ENCODE data around the gene CA4.
"Not testable (repeated sequence)": the region's sequence is repeated elsewhere in the genome, so short reads cannot be mapped to it uniquely, and the experiment has no call there.

The CA4 gene

GRCh38 chr17:60103957-60104356 is 45.8 kb upstream of the CA4 start:
- Histone ChIP-seq H3K79me2 (ENCODE audit: insufficient read depth, low read length) (no peaks in the 10 kb centered on the region), H3K36me3 (ENCODE audit: insufficient read depth, low read length) (no peaks in the 10 kb centered on the region), H3F3A (ENCODE audit: low read depth) (no peaks in the 10 kb centered on the region), H2AFZ (ENCODE audit: low read length) (no peak overlapping the region), H3K27me3 (ENCODE audit: insufficient read depth, low read length, poor library complexity, severe bottlenecking) (no peaks in the 10 kb centered on the region), H3K9me2 (replicated peaks; ENCODE audit: low read depth, low read length) (no peaks in the 10 kb centered on the region), H3K4me1 (ENCODE audit: insufficient read depth, low read length, poor library complexity, severe bottlenecking) (no peaks in the 10 kb centered on the region), H3K4me2 (ENCODE audit: low read depth, low read length, poor library complexity, severe bottlenecking) (no peak overlapping the region), H3K4me3 (ENCODE audit: low read length, poor library complexity, severe bottlenecking) (no peak overlapping the region), H3K9me3 (ENCODE audit: insufficient read depth, low read depth, low read length) (no peaks in the 10 kb centered on the region), H4K20me1 (ENCODE audit: insufficient read depth, low read length, poor library complexity, severe bottlenecking) (no peaks in the 10 kb centered on the region), H3K9ac (ENCODE audit: low read depth, low read length, poor library complexity, severe bottlenecking) (no peak overlapping the region)
- TF ChIP-seq CTCF (conservative IDR thresholded peaks at IDR 0.05; ENCODE audit: low read length) (no peak), EZH2phosphoT487 (IDR thresholded peaks at IDR 0.05; ENCODE audit: borderline replicate concordance) (no peak)

- Histone ChIP-seq H3K9ac (ENCODE audit: low read depth, low read length, poor library complexity, severe bottlenecking) (no peak overlapping the region), H3K4me2 (ENCODE audit: low read depth, low read length, poor library complexity, severe bottlenecking) (no peak overlapping the region), H3F3A (ENCODE audit: low read depth) (no peaks in the 10 kb centered on the region), H3K9me3 (ENCODE audit: insufficient read depth, low read depth, low read length) (no peaks in the 10 kb centered on the region), H3K27me3 (ENCODE audit: insufficient read depth, low read length, poor library complexity, severe bottlenecking) (no peaks in the 10 kb centered on the region), H3K79me2 (ENCODE audit: insufficient read depth, low read length) (no peaks in the 10 kb centered on the region), H3K36me3 (ENCODE audit: insufficient read depth, low read length) (no peaks in the 10 kb centered on the region), H2AFZ (ENCODE audit: low read length) (no peak overlapping the region), H3K4me3 (ENCODE audit: low read length, poor library complexity, severe bottlenecking) (no peak overlapping the region), H3K4me1 (ENCODE audit: insufficient read depth, low read length, poor library complexity, severe bottlenecking) (no peaks in the 10 kb centered on the region), H4K20me1 (ENCODE audit: insufficient read depth, low read length, poor library complexity, severe bottlenecking) (no peaks in the 10 kb centered on the region), H3K9me2 (replicated peaks; ENCODE audit: low read depth, low read length) (no peaks in the 10 kb centered on the region)
- TF ChIP-seq EZH2phosphoT487 (IDR thresholded peaks at IDR 0.05; ENCODE audit: borderline replicate concordance) (no peak), CTCF (conservative IDR thresholded peaks at IDR 0.05; ENCODE audit: low read length) (no peak)
Measured at GRCh38 chr17:60106340-60107059, 43.3 kb upstream of the CA4 start.

- Histone ChIP-seq H3K4me1 (ENCODE audit: insufficient read depth, low read length, poor library complexity, severe bottlenecking) (no peaks in the 10 kb centered on the region), H3K4me3 (ENCODE audit: low read length, poor library complexity, severe bottlenecking) (no peak overlapping the region), H3K36me3 (ENCODE audit: insufficient read depth, low read length) (no peaks in the 10 kb centered on the region), H3K79me2 (ENCODE audit: insufficient read depth, low read length) (no peaks in the 10 kb centered on the region), H3K9me2 (replicated peaks; ENCODE audit: low read depth, low read length) (no peaks in the 10 kb centered on the region), H4K20me1 (ENCODE audit: insufficient read depth, low read length, poor library complexity, severe bottlenecking) (no peaks in the 10 kb centered on the region), H3K27me3 (ENCODE audit: insufficient read depth, low read length, poor library complexity, severe bottlenecking) (no peaks in the 10 kb centered on the region), H3F3A (ENCODE audit: low read depth) (no peaks in the 10 kb centered on the region), H3K9ac (ENCODE audit: low read depth, low read length, poor library complexity, severe bottlenecking) (no peak overlapping the region), H3K9me3 (ENCODE audit: insufficient read depth, low read depth, low read length) (no peaks in the 10 kb centered on the region), H3K4me2 (ENCODE audit: low read depth, low read length, poor library complexity, severe bottlenecking) (no peak overlapping the region), H2AFZ (ENCODE audit: low read length) (no peak overlapping the region)
- no peak for TF ChIP-seq EZH2phosphoT487 (IDR thresholded peaks at IDR 0.05; ENCODE audit: borderline replicate concordance)
- TF ChIP-seq CTCF (conservative IDR thresholded peaks at IDR 0.05; ENCODE audit: low read length): no peak
Measured at GRCh38 chr17:60107526-60108257, 42.1 kb upstream of the CA4 start.

GRCh38 chr17:60108309-60108708 is 41.5 kb upstream of the CA4 start:
- H3K9me3 ChIP-seq (ENCODE audit: insufficient read depth, low read depth, low read length); H3F3A ChIP-seq (ENCODE audit: low read depth); H3K79me2 ChIP-seq (ENCODE audit: insufficient read depth, low read length); H3K36me3 ChIP-seq (ENCODE audit: insufficient read depth, low read length); H3K27me3 ChIP-seq (ENCODE audit: insufficient read depth, low read length, poor library complexity, severe bottlenecking); H3K9me2 ChIP-seq (replicated peaks; ENCODE audit: low read depth, low read length); H3K9ac ChIP-seq (ENCODE audit: low read depth, low read length, poor library complexity, severe bottlenecking); H2AFZ ChIP-seq (ENCODE audit: low read length); H3K4me1 ChIP-seq (ENCODE audit: insufficient read depth, low read length, poor library complexity, severe bottlenecking); H3K4me3 ChIP-seq (ENCODE audit: low read length, poor library complexity, severe bottlenecking); H3K4me2 ChIP-seq (ENCODE audit: low read depth, low read length, poor library complexity, severe bottlenecking); H4K20me1 ChIP-seq (ENCODE audit: insufficient read depth, low read length, poor library complexity, severe bottlenecking): not testable (repeated sequence)
